Measurements from ENCODE around the gene XPR1. TPM values are rescaled to one million over a fixed set of nuclear protein-coding genes. Genes with fewer than 3 reads are reported as not detected.

Gene XPR1
- total and polyA plus RNA-seq, 10 of the 15 experiments (the other 5 are each of a cell fraction or from before 2014, with no cell fraction given): 1.1 to 33.9 (median 11.3) TPM

DNA sequence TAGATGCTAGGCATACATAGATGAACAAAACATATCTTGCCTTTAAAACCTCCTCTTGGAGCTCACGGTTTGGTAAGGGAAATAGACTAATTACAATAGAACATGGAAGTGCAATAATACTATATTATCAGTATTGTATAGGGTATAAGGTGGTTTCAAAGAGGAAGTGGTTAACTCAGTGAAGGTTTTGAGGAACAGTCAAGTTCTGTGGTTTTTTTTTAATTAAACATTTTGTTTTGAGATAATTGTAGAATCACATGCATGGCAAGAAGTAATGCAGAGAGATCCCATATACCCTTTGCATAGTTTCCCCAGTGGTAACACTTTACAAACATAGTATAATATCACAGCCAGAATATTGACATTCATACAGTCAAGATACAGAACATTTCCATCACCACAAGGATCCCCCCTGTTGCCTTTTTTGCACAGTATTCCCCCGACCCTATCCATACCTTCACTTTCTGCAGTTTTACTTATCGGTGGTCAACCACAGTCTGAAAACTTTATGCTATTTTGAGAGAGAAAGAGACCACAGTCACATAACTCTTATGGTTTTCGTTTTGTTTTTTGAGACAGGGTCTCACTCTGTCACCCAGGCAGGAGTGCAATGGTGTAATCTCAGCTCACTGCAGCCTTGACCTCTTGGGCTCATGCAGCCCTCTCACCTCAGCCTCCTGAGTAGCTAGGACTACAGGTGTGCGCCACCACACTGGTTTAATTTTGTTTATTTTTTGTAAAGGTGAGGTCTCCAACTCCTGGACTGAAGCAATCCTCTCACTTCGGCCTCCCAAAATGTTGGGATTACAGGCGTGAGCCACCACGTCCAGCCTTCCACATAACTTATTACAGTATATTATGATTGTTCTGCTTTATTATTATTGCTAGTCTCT is 220.4 kb downstream of the XPR1 start (continued):
- TF ChIP-seq ZNF592 (IDR thresholded peaks at IDR 0.05) (no peak), ZBED1 (IDR thresholded peaks at IDR 0.05; ENCODE audit: borderline replicate concordance) (peak; percentile 65; the same call in 1 of the 2 replicates)

DNA sequence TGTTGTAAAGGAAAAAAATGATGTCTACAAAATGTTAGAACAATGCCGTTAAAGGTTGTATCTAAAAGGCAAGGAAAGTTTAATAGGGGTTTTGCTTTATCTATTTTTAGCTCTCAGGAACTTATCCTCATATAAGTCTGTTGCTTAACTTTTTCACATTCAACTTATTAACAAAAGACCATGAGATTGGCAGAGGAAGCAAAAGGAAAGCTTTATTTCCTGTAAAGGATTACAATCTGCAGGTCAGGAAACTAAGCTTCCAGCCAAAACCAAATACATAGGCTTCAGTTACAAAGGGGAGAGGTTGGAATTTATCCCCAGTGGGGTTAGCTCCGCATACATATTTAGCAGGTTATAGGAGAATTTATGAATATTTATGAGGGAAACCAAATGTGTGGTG is 222.2 kb downstream of the XPR1 start:
- H3K79me2 ChIP-seq (ENCODE audit: control insufficient read depth, insufficient read depth, low read length): no peaks in the 10 kb centered on the region
- no peaks in the 10 kb centered on the region for H3K36me3 ChIP-seq (ENCODE audit: control insufficient read depth in 2 of 2, insufficient read depth in 2 of 2, low read length in 1 of 2)
- WGBS (ENCODE audit: insufficient coverage, insufficient replicate concordance, low lambda C conversion rate, missing lambda C conversion rate): 82% methylated on average over 2 of the region's 2 CpGs
- H3K9me3 ChIP-seq (replicated peaks; ENCODE audit: control insufficient read depth, insufficient read depth, low read length): peaks cover 4% of the 10 kb centered on the region; the same call in 2 of the 3 replicates
- no peak overlapping the region for H3K27ac ChIP-seq (ENCODE audit: control insufficient read depth, insufficient read depth)
- ChIA-PET POLR2A (interaction anchor here (0.6 to 1.1 kb wide), 2 partner anchors 304 to 350 kb away, joined by 3 to 5 read pairs; no protein-coding TSS in a partner anchor), RAD21 (ENCODE audit: unreplicated experiment) (interaction anchor here (0.7 to 2.6 kb wide), 3 partner anchors 9 to 338 kb away, joined by 3 to 17 read pairs (median 4); no protein-coding TSS in a partner anchor), CTCF (interaction anchor here (0.9 to 2.6 kb wide), 7 partner anchors 9 to 338 kb away, joined by 3 to 27 read pairs (median 4); partner anchors contain the start of gene XPR1), SMC1A (ENCODE audit: uncharacterized antibody, unreplicated experiment) (interaction anchor here (0.9 to 3.2 kb wide), 8 partner anchors 9 to 355 kb away, joined by 3 to 26 read pairs (median 5); no protein-coding TSS in a partner anchor)
- FAIRE-seq (no peak), DNase-seq (ENCODE audit: low read depth, low spot score) (no peak), ATAC-seq (no peak)
- H2AFZ ChIP-seq (ENCODE audit: control insufficient read depth, low read depth, low read length): no peak overlapping the region
- H3K4me1 ChIP-seq (ENCODE audit: control insufficient read depth, insufficient read depth, low read length): peaks cover 20% of the 10 kb centered on the region
- no peak overlapping the region for H3K9ac ChIP-seq (ENCODE audit: control insufficient read depth, insufficient read depth, low read length)
- intact Hi-C loops (cut with micrococcal nuclease; ENCODE audit: unreplicated experiment) (loop anchor here (2.0 kb wide), 1 partner anchor 321 kb away; no protein-coding TSS in a partner anchor), in situ Hi-C loops (cut with MboI) (no loop called here)
- no peak overlapping the region for H3K4me3 ChIP-seq
- no peaks in the 10 kb centered on the region for H3K27me3 ChIP-seq (replicated peaks in 1 of 2; ENCODE audit: control insufficient read depth in 2 of 2, insufficient read depth in 2 of 2, low read length in 1 of 2)
- no peaks in the 10 kb centered on the region for H4K20me1 ChIP-seq (ENCODE audit: control insufficient read depth, insufficient read depth)
- H3K4me2 ChIP-seq (ENCODE audit: control insufficient read depth, insufficient read depth): 0 out of 2 replicates have a peak overlapping the region, but pooled peaks have one; percentile 13
- BruUV-seq (replicated peaks): no TSS peak
- TF ChIP-seq CHD1 (IDR thresholded peaks at IDR 0.05; ENCODE audit: low read depth, low read length) (no peak), SMAD1 (IDR thresholded peaks at IDR 0.05; ENCODE audit: low read depth, partially characterized antibody) (no peak), CBX3 (IDR thresholded peaks at IDR 0.05; ENCODE audit: borderline replicate concordance, low read depth) (no peak), MAX (IDR thresholded peaks at IDR 0.05; ENCODE audit: low read depth, low read length) (no peak), ZNF274 (IDR thresholded peaks at IDR 0.05; ENCODE audit: insufficient read depth, insufficient read length) (no peak), KLF5 (IDR thresholded peaks at IDR 0.05; ENCODE audit: partially characterized antibody) (no peak), SUZ12 (IDR thresholded peaks at IDR 0.05; ENCODE audit: unreplicated experiment) (no peak), YY1 (IDR thresholded peaks at IDR 0.05; ENCODE audit: low read depth, low read length) (no peak), CHD2 (IDR thresholded peaks at IDR 0.05; ENCODE audit: borderline replicate concordance, low read depth, low read length) (no peak), STAT1 (conservative IDR thresholded peaks at IDR 0.05) (no peak), MYC (IDR thresholded peaks at IDR 0.05; ENCODE audit: insufficient read depth, insufficient read length, insufficient replicate concordance, low read length, severe bottlenecking) (no peak), CREM (IDR thresholded peaks at IDR 0.05; ENCODE audit: low read depth) (no peak)
- TF ChIP-seq, protein P1, sequence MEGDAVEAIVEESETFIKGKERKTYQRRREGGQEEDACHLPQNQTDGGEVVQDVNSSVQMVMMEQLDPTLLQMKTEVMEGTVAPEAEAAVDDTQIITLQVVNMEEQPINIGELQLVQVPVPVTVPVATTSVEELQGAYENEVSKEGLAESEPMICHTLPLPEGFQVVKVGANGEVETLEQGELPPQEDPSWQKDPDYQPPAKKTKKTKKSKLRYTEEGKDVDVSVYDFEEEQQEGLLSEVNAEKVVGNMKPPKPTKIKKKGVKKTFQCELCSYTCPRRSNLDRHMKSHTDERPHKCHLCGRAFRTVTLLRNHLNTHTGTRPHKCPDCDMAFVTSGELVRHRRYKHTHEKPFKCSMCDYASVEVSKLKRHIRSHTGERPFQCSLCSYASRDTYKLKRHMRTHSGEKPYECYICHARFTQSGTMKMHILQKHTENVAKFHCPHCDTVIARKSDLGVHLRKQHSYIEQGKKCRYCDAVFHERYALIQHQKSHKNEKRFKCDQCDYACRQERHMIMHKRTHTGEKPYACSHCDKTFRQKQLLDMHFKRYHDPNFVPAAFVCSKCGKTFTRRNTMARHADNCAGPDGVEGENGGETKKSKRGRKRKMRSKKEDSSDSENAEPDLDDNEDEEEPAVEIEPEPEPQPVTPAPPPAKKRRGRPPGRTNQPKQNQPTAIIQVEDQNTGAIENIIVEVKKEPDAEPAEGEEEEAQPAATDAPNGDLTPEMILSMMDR (IDR thresholded peaks at IDR 0.05 in 2 of 3, conservative IDR thresholded peaks at IDR 0.05 in 1 of 3; ENCODE audit: control insufficient read depth in 2 of 3, extremely low read depth in 1 of 3, insufficient read depth in 1 of 3, low read depth in 3 of 3, low read length in 3 of 3): no peak
